Activated B cell treated with CpG ODN at 0.5 μM for 24 hours (primary cell): ENCODE data around the gene TRPM5. TPM values are rescaled to one million over a fixed set of nuclear protein-coding genes. Genes with fewer than 3 reads are reported as not detected.

ENCODE experiments used
- ATAC-seq: fragments of 200-7000 bp; cut with Tn5 transposase; one replicate; pipeline ENCODE4 v1.10.0; 2021; ENCODE audit warnings: low read depth, mild to moderate bottlenecking, moderate library complexity
- CTCF ChIA-PET: fragments of 350-600 bp; sonication (Branson Sonifier 250); formaldehyde crosslinking; loops from one replicate; lab custom pipeline; 2021; ENCODE audit warnings: antibody characterized with exemption; lab: Charles Lee
- POLR2A ChIA-PET: fragments of 350-600 bp; sonication (Branson Sonifier 250); formaldehyde crosslinking; loops from one replicate; lab custom pipeline; 2021; ENCODE audit warnings: antibody characterized with exemption; lab: Charles Lee
- DNase-seq: peaks from one replicate; pipeline ENCODE4 v3.0.0; 2022
- H3K27ac Mint-ChIP-seq: one replicate; pipeline ENCODE4 v1.8.0; 2020; ENCODE audit warnings: mixed read lengths
- H3K27me3 Mint-ChIP-seq: one replicate; pipeline ENCODE4 v1.8.0; 2021; ENCODE audit warnings: mixed read lengths
- H3K36me3 Mint-ChIP-seq: one replicate; pipeline ENCODE4 v1.8.0; 2021; ENCODE audit warnings: low read depth, mixed read lengths
- H3K4me1 Mint-ChIP-seq: one replicate; pipeline ENCODE4 v1.8.0; 2021; ENCODE audit warnings: mixed read lengths
- H3K4me3 Mint-ChIP-seq: one replicate; pipeline ENCODE4 v1.8.0; 2020; ENCODE audit warnings: mild to moderate bottlenecking, mixed read lengths
- H3K9me3 Mint-ChIP-seq: one replicate; pipeline ENCODE4 v1.8.0; 2020; ENCODE audit warnings: mixed read lengths
- CTCF ChIP-seq: fragments of 200-600 bp; IDR thresholded peaks from one replicate; pipeline ENCODE4 v1.8.0; 2022; ENCODE audit warnings: antibody characterized with exemption, mild to moderate bottlenecking
- intact Hi-C: fragments of 100-400 bp; cut with micrococcal nuclease; formaldehyde crosslinking; loops from one replicate; pipeline ENCODE4 v1.15.1; 2024
- total RNA-seq: library from RNA; stranded (reverse); gene quantifications from 2 replicates; pipeline ENCODE4 v1.2.3, GENCODE V29; 2022

The TRPM5 gene
- total RNA-seq, 1 donor from 2014 or later, result not detected

DNA sequence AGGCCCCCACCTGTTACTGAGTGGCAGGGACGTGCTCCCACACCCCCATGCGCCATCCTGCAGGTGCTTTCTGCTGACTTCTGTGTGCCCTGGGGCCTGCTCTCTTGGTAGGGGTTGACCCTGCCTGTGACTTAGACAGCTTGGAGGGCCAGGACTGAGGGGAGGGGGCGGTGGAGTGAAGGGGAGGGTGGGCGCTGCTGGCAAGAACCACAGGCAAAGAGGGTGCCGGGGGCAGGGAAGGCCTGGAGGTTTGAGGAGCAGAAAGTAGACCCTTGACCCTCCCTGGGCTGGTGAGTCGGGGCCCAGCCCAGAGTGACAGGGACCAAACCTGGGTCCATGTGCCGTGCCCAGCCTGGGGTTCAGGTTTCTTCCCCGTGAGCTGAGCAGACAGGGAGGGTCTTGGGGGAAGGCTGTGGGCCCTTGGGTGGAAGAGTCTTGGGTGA, 18.2 kb upstream of the TRPM5 start:
- no peak overlapping the region for H3K27ac Mint-ChIP-seq
- peaks cover 74% of the 10 kb centered on the region for H3K4me1 Mint-ChIP-seq
- no peaks in the 10 kb centered on the region for H3K27me3 Mint-ChIP-seq
- intact Hi-C loops, result loop anchor here (2.0 kb wide), 2 partner anchors 16 to 34 kb away; no protein-coding TSS in a partner anchor
- ATAC-seq, result no peak
- TF ChIP-seq CTCF, result no peak
- no peaks in the 10 kb centered on the region for H3K9me3 Mint-ChIP-seq
- H3K4me3 Mint-ChIP-seq, result no peak overlapping the region
- no peaks in the 10 kb centered on the region for H3K36me3 Mint-ChIP-seq
- ChIA-PET CTCF (interaction anchor here (0.7 to 1.1 kb wide), 3 partner anchors 68 to 456 kb away, joined by 3 read pairs; no protein-coding TSS in a partner anchor), POLR2A (no interaction called here)
- no peak for DNase-seq

DNA sequence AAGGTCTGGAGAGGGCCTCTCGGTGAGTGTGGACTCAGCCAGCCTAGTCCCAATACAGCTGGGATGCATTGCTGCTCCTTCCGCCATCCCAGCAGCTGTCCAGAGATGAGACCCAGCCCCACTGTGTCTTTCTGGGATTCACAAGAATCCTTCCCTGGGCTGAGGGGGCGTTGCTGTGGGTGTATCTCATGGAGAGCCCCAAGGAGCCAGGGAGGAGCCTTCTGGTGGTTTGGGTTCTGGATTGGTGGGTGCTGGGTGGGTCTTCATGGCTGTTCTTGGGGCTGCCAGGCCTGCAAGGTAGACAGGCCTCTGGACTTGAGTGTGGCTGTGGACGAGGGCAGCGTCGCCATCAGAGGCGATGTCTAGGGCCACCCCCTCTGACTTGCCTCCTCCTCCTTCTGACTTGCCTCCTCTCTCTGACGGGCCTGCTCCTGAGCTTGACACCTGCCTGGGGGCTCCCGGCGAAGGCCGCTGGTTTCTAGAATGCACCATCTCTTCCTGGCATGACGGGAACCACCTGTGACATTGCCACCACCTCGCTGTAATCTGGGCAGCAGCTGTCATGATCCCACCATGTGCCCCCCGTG, 17.7 kb upstream of the TRPM5 start:
- H3K9me3 Mint-ChIP-seq, result no peaks in the 10 kb centered on the region
- H3K27me3 Mint-ChIP-seq, result no peaks in the 10 kb centered on the region
- ATAC-seq (no peak), DNase-seq (no peak)
- ChIA-PET POLR2A (no interaction called here), CTCF (interaction anchor here (0.7 to 0.8 kb wide), 2 partner anchors 425 to 457 kb away, joined by 3 read pairs; no protein-coding TSS in a partner anchor)
- intact Hi-C loops, result loop anchor here (2.0 kb wide), 2 partner anchors 15 to 33 kb away; no protein-coding TSS in a partner anchor
- H3K4me3 Mint-ChIP-seq, result no peak overlapping the region
- peaks cover 69% of the 10 kb centered on the region for H3K4me1 Mint-ChIP-seq
- no peak for TF ChIP-seq CTCF
- H3K36me3 Mint-ChIP-seq, result no peaks in the 10 kb centered on the region
- no peak overlapping the region for H3K27ac Mint-ChIP-seq

- ChIA-PET CTCF (no interaction called here), POLR2A (no interaction called here)
- no peaks in the 10 kb centered on the region for H3K27me3 Mint-ChIP-seq
- DNase-seq, result no peak
- H3K27ac Mint-ChIP-seq, result no peak overlapping the region
- intact Hi-C loops, result no loop called here
- no peaks in the 10 kb centered on the region for H3K36me3 Mint-ChIP-seq
- H3K4me3 Mint-ChIP-seq, result no peak overlapping the region
- H3K4me1 Mint-ChIP-seq, result peaks cover 63% of the 10 kb centered on the region
- no peak for ATAC-seq
- TF ChIP-seq CTCF, result no peak
- H3K9me3 Mint-ChIP-seq, result no peaks in the 10 kb centered on the region
These were observed 17.1 kb upstream of the TRPM5 start for GRCh38 chr11:2461253-2461955.

DNA sequence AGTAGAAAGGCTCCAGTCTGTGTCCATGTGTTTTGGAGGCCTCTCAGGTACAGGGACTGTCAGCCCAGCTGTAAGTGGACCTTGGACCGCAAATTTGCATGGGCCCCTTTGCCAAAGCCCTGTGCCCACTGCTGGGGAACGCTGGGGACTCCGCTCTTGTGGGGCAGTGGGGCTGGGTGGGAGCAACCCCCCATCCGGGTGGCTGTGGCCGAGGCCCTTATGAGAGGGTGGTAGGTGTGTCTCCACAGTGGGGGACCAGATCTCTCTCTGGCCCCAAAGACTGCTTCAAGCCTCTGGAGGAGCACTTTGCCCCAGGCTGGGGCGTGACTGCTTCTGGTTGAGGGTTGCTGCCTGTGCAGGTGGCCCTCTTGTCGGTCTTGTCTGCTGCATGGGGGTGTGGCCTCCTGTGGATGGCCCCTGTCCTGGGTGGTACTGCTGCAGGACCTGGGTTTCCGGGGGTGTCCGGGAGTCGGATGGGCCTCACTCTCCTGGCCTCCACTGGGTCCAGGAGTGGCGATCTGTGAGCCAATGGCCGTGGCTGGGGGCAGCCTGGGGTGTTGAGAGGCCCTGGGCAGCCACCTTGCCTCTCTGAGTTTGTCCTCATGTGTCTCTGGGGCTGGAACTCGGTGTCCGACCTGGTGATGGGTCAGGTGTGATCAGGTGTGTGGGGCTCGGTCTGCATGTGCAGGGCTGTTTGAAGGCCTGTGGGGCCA, 16.4 kb upstream of the TRPM5 start:
- Mint-ChIP-seq H3K27ac (no peak overlapping the region), H3K4me3 (no peak overlapping the region), H3K36me3 (no peaks in the 10 kb centered on the region), H3K27me3 (no peaks in the 10 kb centered on the region), H3K9me3 (no peaks in the 10 kb centered on the region), H3K4me1 (peaks cover 55% of the 10 kb centered on the region)
- ATAC-seq (no peak), DNase-seq (no peak)
- ChIA-PET CTCF (no interaction called here), POLR2A (no interaction called here)
- intact Hi-C loops, result no loop called here
- no peak for TF ChIP-seq CTCF
